OCI-LY7 (cell line): ENCODE data around the gene PIK3IP1. TPM values are rescaled to one million over a fixed set of nuclear protein-coding genes. Genes with fewer than 3 reads are reported as not detected.
A peak's percentile ranks its signal among the peaks of the same experiment; 100 is the strongest.

Experiments
- BruUV-seq: library from RNA; stranded (reverse); fragments of 400-500 nt; replicated peaks from 2 replicates; lab custom pipeline; 2021; lab: Mats Ljungman, UMichigan
- CTCF ChIA-PET: fragments of 300-600 bp; sonication (Branson Sonifier 250); formaldehyde crosslinking; loops from one replicate; lab custom pipeline; 2022; ENCODE audit warnings: antibody characterized with exemption; ENCODE audit not compliant: unreplicated experiment; lab: Charles Lee
- POLR2A ChIA-PET: fragments of 300-600 bp; sonication (Branson Sonifier 250); formaldehyde crosslinking; loops from one replicate; lab custom pipeline; 2022; ENCODE audit warnings: antibody characterized with exemption; lab: Charles Lee
- DNase-seq: peaks from one replicate; pipeline ENCODE4 v3.0.0-alpha.2; 2015; ENCODE audit warnings: low spot score
- H2AFZ ChIP-seq: fragments of 200-600 bp; sonication (generic), shearing (Covaris generic); 2 replicates; pipeline ENCODE4 v1.6.1; 2014; ENCODE audit warnings: mild to moderate bottlenecking, antibody characterized with exemption, low read length, moderate library complexity
- H3K27ac ChIP-seq: fragments of 200-600 bp; sonication (generic); 2 replicates; pipeline ENCODE4 v1.5.1; 2014; ENCODE audit warnings: mixed run types, low read depth, mild to moderate bottlenecking, moderate library complexity, low read length, inconsistent platforms; ENCODE audit not compliant: poor library complexity, severe bottlenecking
- H3K36me3 ChIP-seq: fragments of 200-600 bp; sonication (generic); 2 replicates; pipeline ENCODE4 v1.6.1; 2014; ENCODE audit warnings: mild to moderate bottlenecking, antibody characterized with exemption, low read length, moderate library complexity, mixed read lengths; ENCODE audit not compliant: insufficient read depth
- H3K4me1 ChIP-seq: fragments of 200-600 bp; sonication (generic); 2 replicates; pipeline ENCODE4 v1.5.1; 2014; ENCODE audit warnings: mild to moderate bottlenecking, low read length; ENCODE audit not compliant: insufficient read depth, poor library complexity, severe bottlenecking
- H3K4me2 ChIP-seq: fragments of 200-600 bp; sonication (generic); 2 replicates; pipeline ENCODE4 v1.6.1; 2014; ENCODE audit warnings: mild to moderate bottlenecking, low read length
- H3K4me3 ChIP-seq: fragments of 200-600 bp; sonication (generic); 2 replicates; pipeline ENCODE4 v1.5.1; 2014; ENCODE audit warnings: mild to moderate bottlenecking, low read depth, low read length; ENCODE audit not compliant: poor library complexity, severe bottlenecking
- H3K79me2 ChIP-seq: fragments of 200-600 bp; sonication (generic); 2 replicates; pipeline ENCODE4 v1.6.1; 2016; ENCODE audit warnings: low read depth, mild to moderate bottlenecking, low read length, moderate library complexity, mixed read lengths; ENCODE audit not compliant: insufficient read depth
- H3K9me2 ChIP-seq: fragments of 200-600 bp; sonication (generic); 2 replicates; pipeline ENCODE4 v1.6.1; 2016; ENCODE audit warnings: mild to moderate bottlenecking, low read length, mixed read lengths; ENCODE audit not compliant: insufficient read depth
- H3K9me3 ChIP-seq: fragments of 200-600 bp; sonication (generic); 2 replicates; pipeline ENCODE4 v1.6.1; 2014; ENCODE audit warnings: mild to moderate bottlenecking, mixed run types, low read length, mixed read lengths
- H4K20me1 ChIP-seq: fragments of 200-600 bp; sonication (generic); 2 replicates; pipeline ENCODE4 v1.6.1; 2014; ENCODE audit warnings: mild to moderate bottlenecking, antibody characterized with exemption, low read length, moderate library complexity, mixed read lengths; ENCODE audit not compliant: insufficient read depth
- EZH2phosphoT487 ChIP-seq: fragments of 200-600 bp; sonication (generic); IDR thresholded peaks from 2 replicates; pipeline ENCODE4 v1.6.1; 2018; ENCODE audit warnings: low read depth, borderline replicate concordance, mild to moderate bottlenecking, mixed run types, antibody characterized with exemption, low read length, moderate library complexity, mixed read lengths
- intact Hi-C: fragments of 100-400 bp; cut with micrococcal nuclease; formaldehyde crosslinking; loops from one replicate; pipeline ENCODE4 v1.10.0; 2022; ENCODE audit not compliant: unreplicated experiment
- total RNA-seq, 2 experiments: library from RNA; depleted of rRNA in 1 of 2; stranded (reverse); fragments of >200 nt in 1 of 2; shearing (Covaris generic) in 1 of 2; gene quantifications; 2 replicates each; pipeline ENCODE4 v1.2.3, GENCODE V29; 2014 to 2022
- TF ChIP-seq, protein P1 (sequence below): fragments of 200-600 bp; sonication (generic); conservative IDR thresholded peaks from 2 replicates; pipeline ENCODE4 v1.5.1; 2014; ENCODE audit warnings: mild to moderate bottlenecking, antibody characterized with exemption, low read length, moderate library complexity, mixed read lengths

Gene PIK3IP1
- total RNA-seq, 2 experiments from 2014 or later: 17.1 to 20.4 TPM

DNA sequence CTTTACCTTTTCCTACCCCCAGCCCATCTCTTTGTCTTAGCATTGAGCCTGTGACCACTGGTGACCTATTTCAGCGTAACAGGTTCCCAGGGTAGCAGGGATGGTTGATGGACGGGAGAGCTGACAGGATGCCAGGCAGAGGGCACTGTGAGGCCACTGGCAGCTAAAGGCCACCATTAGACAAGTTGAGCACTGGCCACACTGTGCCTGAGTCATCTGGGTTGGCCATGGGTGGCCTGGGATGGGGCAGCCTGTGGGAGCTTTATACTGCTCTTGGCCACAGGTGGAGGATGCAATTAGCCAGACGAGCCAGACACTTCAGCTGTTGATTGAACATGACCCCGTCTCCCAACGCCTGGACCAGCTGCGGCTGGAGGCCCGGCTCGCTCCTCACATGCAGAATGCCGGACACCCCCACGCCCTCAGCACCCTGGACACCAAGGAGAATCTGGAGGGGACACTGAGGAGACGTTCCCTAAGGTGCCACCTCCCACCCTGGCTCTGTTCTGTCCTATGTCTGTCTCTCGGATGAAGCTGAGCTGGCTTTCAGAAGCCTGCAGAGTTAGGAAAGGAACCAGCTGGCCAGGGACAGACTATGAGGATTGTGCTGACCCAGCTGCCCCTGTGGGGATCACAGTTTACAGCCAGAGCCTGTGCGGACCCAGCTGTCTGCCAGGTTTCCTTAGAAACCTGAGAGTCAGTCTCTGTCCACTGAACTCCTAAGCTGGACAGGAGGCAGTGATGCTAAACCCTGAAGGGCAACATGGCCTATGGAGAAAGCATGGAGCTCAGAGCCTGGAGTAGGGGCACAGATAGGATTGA lies 29.8 kb downstream of the PIK3IP1 start:
- Histone ChIP-seq H3K4me3 (no peak overlapping the region), H4K20me1 (no peaks in the 10 kb centered on the region), H3K4me1 (no peaks in the 10 kb centered on the region), H3K27ac (no peak overlapping the region), H3K4me2 (no peak overlapping the region), H3K9me3 (no peaks in the 10 kb centered on the region), H3K36me3 (peaks cover 11% of the 10 kb centered on the region; the same call in 1 of the 2 replicates), H3K9me2 (no peaks in the 10 kb centered on the region), H3K79me2 (no peaks in the 10 kb centered on the region), H2AFZ (no peak overlapping the region)
- DNase-seq: no peak
- ChIA-PET CTCF (interaction anchor here (0.5 kb wide), 1 partner anchor 25 kb away, joined by 4 read pairs; no protein-coding TSS in a partner anchor), POLR2A (no interaction called here)
- intact Hi-C loops: no loop called here
- TF ChIP-seq, protein P1, sequence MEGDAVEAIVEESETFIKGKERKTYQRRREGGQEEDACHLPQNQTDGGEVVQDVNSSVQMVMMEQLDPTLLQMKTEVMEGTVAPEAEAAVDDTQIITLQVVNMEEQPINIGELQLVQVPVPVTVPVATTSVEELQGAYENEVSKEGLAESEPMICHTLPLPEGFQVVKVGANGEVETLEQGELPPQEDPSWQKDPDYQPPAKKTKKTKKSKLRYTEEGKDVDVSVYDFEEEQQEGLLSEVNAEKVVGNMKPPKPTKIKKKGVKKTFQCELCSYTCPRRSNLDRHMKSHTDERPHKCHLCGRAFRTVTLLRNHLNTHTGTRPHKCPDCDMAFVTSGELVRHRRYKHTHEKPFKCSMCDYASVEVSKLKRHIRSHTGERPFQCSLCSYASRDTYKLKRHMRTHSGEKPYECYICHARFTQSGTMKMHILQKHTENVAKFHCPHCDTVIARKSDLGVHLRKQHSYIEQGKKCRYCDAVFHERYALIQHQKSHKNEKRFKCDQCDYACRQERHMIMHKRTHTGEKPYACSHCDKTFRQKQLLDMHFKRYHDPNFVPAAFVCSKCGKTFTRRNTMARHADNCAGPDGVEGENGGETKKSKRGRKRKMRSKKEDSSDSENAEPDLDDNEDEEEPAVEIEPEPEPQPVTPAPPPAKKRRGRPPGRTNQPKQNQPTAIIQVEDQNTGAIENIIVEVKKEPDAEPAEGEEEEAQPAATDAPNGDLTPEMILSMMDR: no peak
- TF ChIP-seq EZH2phosphoT487: no peak
- no TSS peak for BruUV-seq

DNA sequence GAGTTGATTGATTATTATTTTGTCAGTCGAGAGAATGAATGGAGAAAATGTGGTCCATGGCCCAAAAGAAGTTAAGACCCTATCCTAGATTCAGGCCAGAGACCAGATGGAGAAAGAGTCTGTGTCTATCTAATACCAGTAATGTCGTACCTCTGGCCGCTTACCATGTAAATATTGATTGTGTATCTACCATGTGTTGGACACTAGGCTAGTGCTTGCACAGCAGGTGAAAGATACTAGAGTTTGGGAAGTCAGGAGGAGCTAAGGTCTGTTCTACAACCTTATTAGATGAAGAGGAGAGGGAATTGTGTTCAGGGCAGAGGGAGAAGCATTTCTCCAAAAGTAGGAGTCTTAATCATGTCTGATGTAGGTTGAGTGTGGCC lies 31.8 kb downstream of the PIK3IP1 start:
- no peaks in the 10 kb centered on the region for H4K20me1 ChIP-seq
- H3K27ac ChIP-seq: no peak overlapping the region
- TSS peak; percentile 41 for BruUV-seq
- TF ChIP-seq EZH2phosphoT487: no peak
- H3K4me3 ChIP-seq: no peak overlapping the region
- H3K79me2 ChIP-seq: no peaks in the 10 kb centered on the region
- no peaks in the 10 kb centered on the region for H3K9me2 ChIP-seq
- intact Hi-C loops: no loop called here
- peaks cover 11% of the 10 kb centered on the region; the same call in 1 of the 2 replicates for H3K36me3 ChIP-seq
- DNase-seq: no peak
- ChIA-PET CTCF (no interaction called here), POLR2A (no interaction called here)
- H3K4me1 ChIP-seq: no peaks in the 10 kb centered on the region
- no peak overlapping the region for H3K4me2 ChIP-seq
- H2AFZ ChIP-seq: no peak overlapping the region
- H3K9me3 ChIP-seq: no peaks in the 10 kb centered on the region

DNA sequence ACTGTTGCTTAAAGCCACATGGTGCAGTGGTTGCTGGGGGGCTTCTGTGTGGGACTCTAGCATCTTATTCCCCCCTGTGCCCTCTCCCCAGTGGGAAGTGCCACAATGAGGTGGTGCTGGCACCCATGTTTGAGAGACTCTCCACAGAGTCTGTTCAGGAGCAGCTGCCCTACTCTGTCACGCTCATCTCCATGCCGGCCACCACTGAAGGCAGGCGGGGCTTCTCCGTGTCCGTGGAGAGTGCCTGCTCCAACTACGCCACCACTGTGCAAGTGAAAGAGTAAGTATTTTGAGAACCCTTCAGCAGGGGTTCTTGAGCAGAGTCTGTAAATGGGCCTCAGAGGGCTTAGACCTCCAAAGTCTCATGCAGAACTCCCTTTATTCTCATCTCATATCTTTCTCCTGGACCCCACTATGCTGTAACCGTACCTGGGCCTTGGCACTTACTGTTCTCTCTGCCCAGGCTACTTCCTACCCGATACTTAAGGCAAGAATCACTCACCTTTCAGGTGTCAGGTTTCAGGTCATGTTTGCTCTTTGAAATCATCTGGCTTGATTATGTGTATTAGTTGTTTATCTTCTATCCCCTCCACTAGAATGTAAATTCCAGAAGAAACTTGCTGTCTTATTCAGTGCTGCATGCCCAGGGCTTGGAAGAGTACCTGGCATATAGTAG lies 32.4 kb downstream of the PIK3IP1 start:
- ChIA-PET POLR2A (interaction anchor here (0.5 kb wide), 1 partner anchor 26 kb away, joined by 4 read pairs; no protein-coding TSS in a partner anchor), CTCF (no interaction called here)
- no peak for TF ChIP-seq EZH2phosphoT487
- H3K36me3 ChIP-seq: peaks cover 11% of the 10 kb centered on the region; the same call in 1 of the 2 replicates
- no peak for DNase-seq
- H2AFZ ChIP-seq: no peak overlapping the region
- no peaks in the 10 kb centered on the region for H3K9me3 ChIP-seq
- no peaks in the 10 kb centered on the region for H3K4me1 ChIP-seq
- no peak overlapping the region for H3K27ac ChIP-seq
- intact Hi-C loops: no loop called here
- no peaks in the 10 kb centered on the region for H4K20me1 ChIP-seq
- no peaks in the 10 kb centered on the region for H3K9me2 ChIP-seq
- no peak overlapping the region for H3K4me3 ChIP-seq
- no peak overlapping the region for H3K4me2 ChIP-seq
- no TSS peak for BruUV-seq
- H3K79me2 ChIP-seq: no peaks in the 10 kb centered on the region
